ENCODE results near the gene OSBPL9.

OSBPL9 gene

DNA sequence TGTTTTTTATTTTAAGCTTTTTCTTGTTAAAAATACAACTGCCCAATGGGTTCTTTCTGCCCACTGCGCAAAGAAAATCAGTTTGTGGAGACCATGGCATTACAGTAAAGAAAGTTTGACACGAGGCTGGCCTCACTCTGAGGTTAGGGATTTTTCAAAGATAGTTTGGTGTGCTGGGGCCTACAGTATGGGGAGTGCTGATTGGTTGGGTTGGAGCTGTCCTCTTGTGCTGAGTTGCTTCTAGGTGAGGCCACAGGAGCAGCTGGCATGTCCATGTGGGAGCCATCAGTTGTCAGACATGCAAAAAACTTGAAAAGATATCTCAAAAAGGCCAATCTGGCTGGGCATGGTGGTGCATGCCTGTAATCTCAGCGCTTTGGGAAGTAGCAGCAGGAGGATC is 14.0 kb downstream of the OSBPL9 start:
- H3K79me2 ChIP-seq (ENCODE audit: low read length) = peaks cover 67% of the 10 kb centered on the region
- no peaks in the 10 kb centered on the region for H3K9me2 ChIP-seq (replicated peaks; ENCODE audit: insufficient read depth, low read length)
- H3K9ac ChIP-seq (ENCODE audit: low read length) = no peak overlapping the region
- H4K20me1 ChIP-seq (ENCODE audit: insufficient read depth, low read length) = no peaks in the 10 kb centered on the region
- no peaks in the 10 kb centered on the region; the same call in 1 of the 2 replicates for H3F3A ChIP-seq (ENCODE audit: insufficient read depth, low read length)
- TF ChIP-seq EZH2phosphoT487 (IDR thresholded peaks at IDR 0.05; ENCODE audit: low read length) = no peak
- TF ChIP-seq EZH2 (optimal IDR thresholded peaks at IDR 0.05; ENCODE audit: low read depth, low read length) = no peak
- TF ChIP-seq, protein P1, sequence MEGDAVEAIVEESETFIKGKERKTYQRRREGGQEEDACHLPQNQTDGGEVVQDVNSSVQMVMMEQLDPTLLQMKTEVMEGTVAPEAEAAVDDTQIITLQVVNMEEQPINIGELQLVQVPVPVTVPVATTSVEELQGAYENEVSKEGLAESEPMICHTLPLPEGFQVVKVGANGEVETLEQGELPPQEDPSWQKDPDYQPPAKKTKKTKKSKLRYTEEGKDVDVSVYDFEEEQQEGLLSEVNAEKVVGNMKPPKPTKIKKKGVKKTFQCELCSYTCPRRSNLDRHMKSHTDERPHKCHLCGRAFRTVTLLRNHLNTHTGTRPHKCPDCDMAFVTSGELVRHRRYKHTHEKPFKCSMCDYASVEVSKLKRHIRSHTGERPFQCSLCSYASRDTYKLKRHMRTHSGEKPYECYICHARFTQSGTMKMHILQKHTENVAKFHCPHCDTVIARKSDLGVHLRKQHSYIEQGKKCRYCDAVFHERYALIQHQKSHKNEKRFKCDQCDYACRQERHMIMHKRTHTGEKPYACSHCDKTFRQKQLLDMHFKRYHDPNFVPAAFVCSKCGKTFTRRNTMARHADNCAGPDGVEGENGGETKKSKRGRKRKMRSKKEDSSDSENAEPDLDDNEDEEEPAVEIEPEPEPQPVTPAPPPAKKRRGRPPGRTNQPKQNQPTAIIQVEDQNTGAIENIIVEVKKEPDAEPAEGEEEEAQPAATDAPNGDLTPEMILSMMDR (IDR thresholded peaks at IDR 0.05; ENCODE audit: low read length) = no peak
- no peak overlapping the region for H3K4me3 ChIP-seq (ENCODE audit: low read length)
- H3K36me3 ChIP-seq (replicated peaks; ENCODE audit: insufficient read depth, low read length) = no peaks in the 10 kb centered on the region
- no peaks in the 10 kb centered on the region for H3K9me3 ChIP-seq (replicated peaks; ENCODE audit: insufficient read depth, low read length)
- peaks cover 15% of the 10 kb centered on the region for H3K4me1 ChIP-seq (ENCODE audit: low read length)
- no peak overlapping the region for H2AFZ ChIP-seq (ENCODE audit: low read length)
- H3K27ac ChIP-seq (ENCODE audit: low read length) = no peak overlapping the region
- no peak overlapping the region for H3K4me2 ChIP-seq (ENCODE audit: low read depth, low read length)
- no peak for DNase-seq
- no peaks in the 10 kb centered on the region for H3K27me3 ChIP-seq (replicated peaks; ENCODE audit: insufficient read depth, low read length)

DNA sequence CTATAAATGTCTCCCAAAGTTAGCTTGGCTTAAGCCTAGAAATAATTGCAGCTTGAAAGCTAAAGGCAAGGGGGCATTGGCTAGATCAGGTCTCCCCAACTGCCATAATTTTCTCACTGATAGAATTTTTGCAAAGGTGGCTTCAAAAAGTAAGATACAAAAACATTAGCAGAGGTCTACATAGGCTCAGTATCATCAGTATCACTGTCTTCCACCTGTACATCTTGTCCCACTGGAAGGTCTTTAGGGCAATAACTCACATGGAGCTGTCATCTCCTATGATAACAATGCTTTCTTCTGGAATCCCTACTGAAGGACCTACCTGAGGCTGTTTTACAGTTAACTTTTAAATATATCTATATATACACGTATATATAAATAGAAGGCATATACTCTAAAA is 14.9 kb downstream of the OSBPL9 start:
- Histone ChIP-seq H3K4me1 (ENCODE audit: low read length) (peaks cover 15% of the 10 kb centered on the region), H3K9me2 (replicated peaks; ENCODE audit: insufficient read depth, low read length) (no peaks in the 10 kb centered on the region), H3K27me3 (replicated peaks; ENCODE audit: insufficient read depth, low read length) (no peaks in the 10 kb centered on the region), H3F3A (ENCODE audit: insufficient read depth, low read length) (no peaks in the 10 kb centered on the region; the same call in 1 of the 2 replicates), H4K20me1 (ENCODE audit: insufficient read depth, low read length) (no peaks in the 10 kb centered on the region), H3K4me2 (ENCODE audit: low read depth, low read length) (no peak overlapping the region), H3K4me3 (ENCODE audit: low read length) (no peak overlapping the region), H3K9ac (ENCODE audit: low read length) (no peak overlapping the region), H3K9me3 (replicated peaks; ENCODE audit: insufficient read depth, low read length) (no peaks in the 10 kb centered on the region), H3K79me2 (ENCODE audit: low read length) (peaks cover 61% of the 10 kb centered on the region), H3K27ac (ENCODE audit: low read length) (no peak overlapping the region), H2AFZ (ENCODE audit: low read length) (no peak overlapping the region), H3K36me3 (replicated peaks; ENCODE audit: insufficient read depth, low read length) (no peaks in the 10 kb centered on the region)
- no peak for DNase-seq
- TF ChIP-seq EZH2phosphoT487 (IDR thresholded peaks at IDR 0.05; ENCODE audit: low read length) (no peak), EZH2 (optimal IDR thresholded peaks at IDR 0.05; ENCODE audit: low read depth, low read length) (no peak)
- TF ChIP-seq, protein P1 (IDR thresholded peaks at IDR 0.05; ENCODE audit: low read length) = no peak

DNA sequence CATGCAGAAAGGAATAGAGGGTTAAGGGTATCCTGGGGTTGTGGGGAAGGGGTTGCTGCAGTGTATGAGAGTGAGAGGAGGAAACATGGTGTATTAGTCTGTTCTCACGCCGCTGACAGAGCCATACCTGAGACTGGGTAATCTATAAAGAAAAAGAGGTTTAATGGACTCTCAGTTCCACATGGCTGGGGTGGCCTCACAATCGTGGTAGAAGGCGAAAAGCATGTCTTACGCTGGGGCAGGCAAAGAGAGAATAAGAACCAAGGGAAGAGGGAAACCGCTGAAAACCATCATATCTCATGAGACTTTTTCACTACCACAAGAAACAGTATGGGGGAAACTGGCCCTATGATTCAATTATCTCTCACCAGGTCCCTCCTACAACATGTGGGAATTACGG is 17.7 kb downstream of the OSBPL9 start:
- TF ChIP-seq EZH2phosphoT487 (IDR thresholded peaks at IDR 0.05; ENCODE audit: low read length) = no peak
- TF ChIP-seq, protein P1 (IDR thresholded peaks at IDR 0.05; ENCODE audit: low read length) = no peak
- Histone ChIP-seq H2AFZ (ENCODE audit: low read length) (no peak overlapping the region), H3K4me1 (ENCODE audit: low read length) (peaks cover 8% of the 10 kb centered on the region), H3K79me2 (ENCODE audit: low read length) (peaks cover 48% of the 10 kb centered on the region), H3K9me2 (replicated peaks; ENCODE audit: insufficient read depth, low read length) (no peaks in the 10 kb centered on the region), H3F3A (ENCODE audit: insufficient read depth, low read length) (no peaks in the 10 kb centered on the region; the same call in 1 of the 2 replicates), H3K9me3 (replicated peaks; ENCODE audit: insufficient read depth, low read length) (no peaks in the 10 kb centered on the region), H3K36me3 (replicated peaks; ENCODE audit: insufficient read depth, low read length) (no peaks in the 10 kb centered on the region), H3K4me2 (ENCODE audit: low read depth, low read length) (no peak overlapping the region), H3K27me3 (replicated peaks; ENCODE audit: insufficient read depth, low read length) (no peaks in the 10 kb centered on the region), H3K9ac (ENCODE audit: low read length) (no peak overlapping the region), H3K4me3 (ENCODE audit: low read length) (no peak overlapping the region), H3K27ac (ENCODE audit: low read length) (no peak overlapping the region), H4K20me1 (ENCODE audit: insufficient read depth, low read length) (no peaks in the 10 kb centered on the region)
- DNase-seq = no peak

All from MM.1S (cell line).